HG02623 (cell line): ENCODE results near the gene PSMD2.

Source experiments
- ATAC-seq: cut with Tn5 transposase; IDR thresholded peaks from one replicate; pipeline ENCODE4 v1.9.1; 2021; ENCODE audit warnings: moderate library complexity; ENCODE audit not compliant: unreplicated experiment

Gene PSMD2

DNA sequence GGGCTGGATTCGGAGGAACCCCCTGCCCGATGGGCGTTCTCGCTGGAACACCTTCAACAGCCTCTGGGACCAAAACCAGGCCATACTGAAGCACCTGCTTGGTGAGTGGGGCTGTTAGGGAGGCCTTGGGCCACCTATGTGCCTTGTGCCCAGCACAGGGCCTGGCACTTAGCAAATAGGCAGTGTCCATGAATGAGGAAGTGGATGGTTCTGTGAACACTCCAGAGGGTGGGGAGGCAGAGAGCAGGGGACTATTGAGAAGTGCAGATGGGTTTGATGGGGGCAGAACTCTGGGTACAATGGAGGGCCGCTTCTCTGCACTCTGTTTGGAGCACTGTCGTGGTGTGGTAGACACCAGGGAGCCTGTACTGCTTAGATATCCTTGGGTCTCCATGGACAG, 21.7 kb upstream of the PSMD2 start:
- ATAC-seq, result no peak

- no peak for ATAC-seq
These were observed 16.1 kb upstream of the PSMD2 start for GRCh38 chr3:184282941-184283340.

DNA sequence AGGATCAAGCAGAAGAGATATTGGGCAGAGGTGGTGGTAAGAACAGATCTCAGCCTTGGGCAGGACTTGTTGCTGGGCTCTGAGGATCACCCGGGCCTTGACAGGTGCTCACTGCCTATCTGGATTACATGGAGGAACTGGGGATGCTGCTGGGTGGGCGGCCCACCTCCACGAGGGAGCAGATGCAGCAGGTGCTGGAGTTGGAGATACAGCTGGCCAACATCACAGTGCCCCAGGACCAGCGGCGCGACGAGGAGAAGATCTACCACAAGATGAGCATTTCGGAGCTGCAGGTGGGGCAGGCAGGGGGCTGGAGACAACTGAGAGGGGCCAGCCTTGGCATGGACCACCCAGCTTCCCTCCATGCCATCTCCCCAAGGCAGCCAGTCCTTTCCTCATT, 15.4 kb upstream of the PSMD2 start:
- no peak for ATAC-seq

- ATAC-seq, result no peak
These were observed 14.3 kb upstream of the PSMD2 start for GRCh38 chr3:184284696-184285095.

GRCh38 chr3:184289426-184289938, 9.6 kb upstream of the PSMD2 start:
- no peak for ATAC-seq

DNA sequence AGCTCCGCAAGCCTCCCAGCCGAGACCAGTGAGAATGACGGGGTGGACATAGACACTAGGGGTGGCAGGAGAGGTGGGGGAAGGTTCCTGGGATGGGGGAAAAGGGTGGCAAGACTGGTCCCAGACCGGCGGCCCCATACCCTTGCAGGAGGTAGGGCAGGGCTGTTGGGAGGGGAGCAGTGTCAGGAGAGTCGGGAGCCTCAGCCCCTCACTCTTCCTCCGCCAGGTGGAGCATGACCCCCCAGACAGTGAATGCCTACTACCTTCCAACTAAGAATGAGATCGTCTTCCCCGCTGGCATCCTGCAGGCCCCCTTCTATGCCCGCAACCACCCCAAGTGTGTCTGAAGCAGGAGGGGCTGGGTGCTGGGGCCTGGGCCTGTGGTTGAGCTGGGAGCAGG, 8.7 kb upstream of the PSMD2 start:
- ATAC-seq, result no peak

- no peak for ATAC-seq
These were observed 7.8 kb upstream of the PSMD2 start for GRCh38 chr3:184291044-184291737.

DNA sequence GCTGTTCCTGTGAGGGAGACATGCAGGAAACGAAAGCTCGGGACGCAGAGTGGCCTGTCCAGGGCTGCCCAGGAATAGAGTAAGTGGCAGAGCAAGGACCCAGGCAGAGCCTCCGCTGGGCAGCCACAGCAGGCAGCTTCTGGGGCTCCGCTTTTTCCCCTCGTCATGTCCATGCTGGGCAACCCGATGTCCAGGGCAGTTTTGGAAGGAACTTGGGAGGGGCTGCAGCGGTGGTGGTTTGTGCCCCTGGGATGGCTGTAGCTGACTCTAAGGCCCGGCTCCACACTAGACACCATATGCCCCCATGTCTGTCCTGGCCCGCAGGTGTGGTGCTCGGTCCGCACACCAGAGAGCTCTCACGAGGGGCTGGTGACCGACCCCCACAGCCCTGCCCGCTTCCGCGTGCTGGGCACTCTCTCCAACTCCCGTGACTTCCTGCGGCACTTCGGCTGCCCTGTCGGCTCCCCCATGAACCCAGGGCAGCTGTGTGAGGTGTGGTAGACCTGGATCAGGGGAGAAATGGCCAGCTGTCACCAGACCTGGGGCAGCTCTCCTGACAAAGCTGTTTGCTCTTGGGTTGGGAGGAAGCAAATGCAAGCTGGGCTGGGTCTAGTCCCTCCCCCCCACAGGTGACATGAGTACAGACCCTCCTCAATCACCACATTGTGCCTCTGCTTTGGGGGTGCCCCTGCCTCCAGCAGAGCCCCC, 7.1 kb upstream of the PSMD2 start:
- ATAC-seq, result no peak

DNA sequence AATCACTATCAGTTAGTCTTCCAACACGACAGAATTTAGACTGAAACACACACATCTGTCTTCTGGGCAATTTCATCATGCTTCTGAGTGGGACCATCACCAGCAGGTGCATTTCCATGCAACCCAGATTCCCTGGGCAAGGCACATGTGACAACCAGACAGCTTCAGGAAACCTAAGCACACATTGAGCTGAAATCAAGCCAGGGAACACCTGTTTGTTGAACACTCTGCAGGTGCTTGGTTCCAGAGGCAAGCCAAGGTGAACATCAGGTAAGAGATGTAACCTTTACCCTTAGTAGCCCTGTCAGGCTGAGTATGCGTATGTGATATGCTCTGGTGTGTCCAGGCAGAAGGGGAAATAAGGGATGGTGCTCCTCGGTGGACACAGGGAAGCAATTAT, 3.3 kb upstream of the PSMD2 start:
- ATAC-seq, result no peak

DNA sequence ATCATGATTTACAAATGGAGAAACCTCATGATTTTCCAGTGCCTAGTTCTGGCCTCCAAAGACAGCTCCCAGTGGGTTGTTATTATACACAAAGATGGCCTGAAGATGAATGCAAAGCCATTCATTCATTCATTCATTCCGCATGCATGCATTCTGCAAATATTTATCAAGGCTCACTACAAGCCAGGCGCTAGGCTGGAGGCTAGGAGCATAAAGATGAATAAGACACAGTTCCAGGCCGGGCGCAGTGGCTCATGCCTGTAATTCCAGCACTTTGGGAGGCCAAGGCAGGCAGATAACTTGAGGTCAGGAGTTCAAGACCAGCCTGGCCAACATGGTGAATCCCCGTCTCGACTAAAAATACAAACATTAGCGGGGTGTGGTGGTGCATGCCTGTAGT, 2.4 kb upstream of the PSMD2 start:
- ATAC-seq, result no peak

DNA sequence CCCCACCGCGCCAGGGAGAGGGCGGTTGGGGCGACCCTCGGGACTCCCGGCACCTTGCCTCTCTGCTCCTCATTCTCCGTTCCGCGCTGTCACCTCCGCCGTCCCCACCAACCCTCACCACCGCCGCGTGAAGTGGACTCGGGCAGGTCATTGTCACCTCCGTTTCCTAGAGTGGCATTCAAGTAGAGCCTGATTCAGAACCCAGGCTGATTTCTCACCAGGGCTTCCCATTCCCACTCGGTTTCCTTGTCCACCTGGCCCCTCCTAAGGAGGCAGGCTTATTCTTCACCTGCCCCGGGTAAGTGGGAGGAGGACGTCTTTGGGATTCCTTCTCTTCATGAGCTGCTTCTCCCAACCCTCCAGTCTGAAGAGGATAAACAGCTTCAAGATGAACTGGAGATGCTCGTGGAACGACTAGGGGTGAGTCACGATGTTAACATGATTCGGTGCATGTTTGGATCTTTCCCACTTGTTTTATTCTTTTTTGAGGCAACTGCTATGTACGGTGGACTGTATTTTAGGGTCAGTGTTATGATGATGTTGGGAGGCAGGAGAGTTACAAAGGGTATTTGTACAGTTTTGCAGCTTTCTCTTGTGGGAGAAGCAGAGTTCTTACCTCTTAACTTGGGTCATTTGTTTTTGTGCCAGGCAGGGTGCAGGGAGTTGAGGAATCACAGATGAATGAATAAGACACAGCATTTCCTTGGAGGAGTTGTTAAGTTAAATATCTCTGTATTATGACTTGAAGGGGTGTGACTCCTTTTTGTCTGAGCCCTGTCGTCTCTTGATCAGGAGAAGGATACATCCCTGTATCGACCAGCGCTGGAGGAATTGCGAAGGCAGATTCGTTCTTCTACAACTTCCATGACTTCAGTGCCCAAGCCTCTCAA, 692 bp downstream of the PSMD2 start:
- ATAC-seq, result no peak

GRCh38 chr3:184300378-184300720, 1.3 kb downstream of the PSMD2 start:
- ATAC-seq, result no peak

DNA sequence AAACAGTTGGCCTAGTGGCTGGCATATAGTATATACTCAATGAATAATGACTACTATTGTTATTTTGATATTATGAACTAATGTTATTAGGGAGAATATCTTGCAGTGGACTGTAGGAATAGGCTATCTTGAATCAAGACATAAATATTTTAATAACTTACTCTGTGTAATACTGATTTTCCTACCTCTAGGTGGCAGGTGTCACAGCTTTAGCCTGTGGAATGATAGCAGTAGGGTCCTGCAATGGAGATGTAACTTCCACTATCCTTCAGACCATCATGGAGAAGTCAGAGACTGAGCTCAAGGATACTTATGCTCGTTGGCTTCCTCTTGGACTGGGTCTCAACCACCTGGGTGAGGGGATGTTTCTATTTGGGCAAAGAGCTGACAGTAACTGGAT, 6.5 kb downstream of the PSMD2 start:
- ATAC-seq, result no peak

DNA sequence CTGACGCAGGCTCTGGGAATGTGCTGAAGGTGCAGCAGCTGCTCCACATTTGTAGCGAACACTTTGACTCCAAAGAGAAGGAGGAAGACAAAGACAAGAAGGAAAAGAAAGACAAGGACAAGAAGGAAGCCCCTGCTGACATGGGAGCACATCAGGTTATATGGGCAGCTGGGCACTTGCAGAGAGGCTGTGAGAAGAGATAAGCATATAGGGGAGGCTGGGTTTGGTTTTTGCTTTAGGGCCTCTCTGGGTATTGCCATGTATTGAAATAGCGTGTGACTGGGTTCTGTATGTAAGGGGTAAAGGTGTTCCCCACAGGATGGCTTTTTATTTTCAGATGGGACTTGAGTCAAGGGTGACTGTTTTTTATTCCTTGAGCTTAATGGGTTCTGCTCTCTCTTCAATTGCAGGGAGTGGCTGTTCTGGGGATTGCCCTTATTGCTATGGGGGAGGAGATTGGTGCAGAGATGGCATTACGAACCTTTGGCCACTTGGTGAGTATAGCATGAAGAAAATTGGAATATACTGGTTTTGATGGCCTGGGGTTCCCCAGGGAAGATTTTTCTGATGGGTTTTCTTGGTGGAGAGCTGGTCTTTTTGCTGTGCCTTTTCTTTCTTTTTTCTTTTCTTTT, 7.4 kb downstream of the PSMD2 start:
- ATAC-seq, result no peak

DNA sequence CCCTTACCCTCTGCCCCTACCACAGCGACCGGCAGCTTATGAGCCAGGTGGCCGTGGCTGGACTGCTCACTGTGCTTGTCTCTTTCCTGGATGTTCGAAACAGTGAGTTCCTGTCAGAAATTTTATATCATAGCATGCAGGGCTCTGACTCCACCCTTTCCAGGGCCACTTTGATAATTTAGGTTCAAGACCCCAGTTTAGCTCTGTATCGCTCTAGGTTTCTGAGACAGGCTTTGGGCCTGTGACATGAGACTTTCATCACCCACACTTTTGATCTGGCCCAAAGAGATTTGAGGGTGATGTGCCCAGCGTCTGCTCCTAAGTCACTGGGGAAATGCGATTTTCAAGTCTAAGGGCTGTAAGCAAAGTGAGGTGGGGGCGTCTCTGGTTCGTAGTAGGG, 8.9 kb downstream of the PSMD2 start:
- ATAC-seq, result no peak

DNA sequence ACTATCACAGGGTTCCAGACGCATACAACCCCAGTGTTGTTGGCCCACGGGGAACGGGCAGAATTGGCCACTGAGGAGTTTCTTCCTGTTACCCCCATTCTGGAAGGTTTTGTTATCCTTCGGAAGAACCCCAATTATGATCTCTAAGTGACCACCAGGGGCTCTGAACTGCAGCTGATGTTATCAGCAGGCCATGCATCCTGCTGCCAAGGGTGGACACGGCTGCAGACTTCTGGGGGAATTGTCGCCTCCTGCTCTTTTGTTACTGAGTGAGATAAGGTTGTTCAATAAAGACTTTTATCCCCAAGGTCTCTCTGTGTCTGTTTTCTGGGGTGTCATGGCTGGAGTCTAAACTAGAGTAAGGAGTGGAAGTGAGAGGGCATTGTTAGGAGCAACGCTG, 9.7 kb downstream of the PSMD2 start:
- no peak for ATAC-seq

- no peak for ATAC-seq
These were observed 12.6 kb downstream of the PSMD2 start for GRCh38 chr3:184311633-184312032.

GRCh38 chr3:184314363-184314699, 15.3 kb downstream of the PSMD2 start, which contains the start of gene EIF4G1:
Gene EIF4G1 (plus strand): TSS chr3:184314606. CDS start chr3:184315797, 1,191 bp downstream.
- peak; percentile 85 for ATAC-seq

- peak; percentile 39 for ATAC-seq
These were observed 15.9 kb downstream of the PSMD2 start for GRCh38 chr3:184314700-184315542.

GRCh38 chr3:184315543-184315867, 16.5 kb downstream of the PSMD2 start:
- ATAC-seq, result no peak
